Ammon's horn (tissue), 1 donor: ENCODE data around the gene HOXB2.

Source experiments
- DNase-seq: peaks from one replicate; pipeline ENCODE4 v3.0.0-alpha.2; 2016; ENCODE audit warnings: low spot score

The HOXB2 gene

DNA sequence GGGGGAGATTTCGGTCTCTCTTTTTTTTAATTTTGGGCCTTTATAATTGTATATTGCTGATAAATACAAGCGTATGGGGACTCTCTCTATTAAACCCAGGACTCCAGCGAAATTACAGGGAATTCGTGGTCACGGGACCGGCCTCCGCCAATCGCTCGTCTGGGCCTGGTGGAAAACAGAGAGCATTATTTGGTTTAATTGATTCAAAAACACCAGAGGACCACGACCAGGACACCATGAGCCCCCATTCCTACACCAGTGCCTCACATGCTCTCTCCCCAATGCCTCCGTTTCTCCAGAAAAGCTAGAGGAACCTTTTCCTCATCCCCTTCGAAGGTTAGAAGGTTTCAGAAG is at the start of gene HOXB2:
Gene HOXB2 (minus strand): TSS at position 88 of the 354 bp plus-strand sequence. CDS start 198 bp downstream, outside the sequence.
- no peak for DNase-seq

DNA sequence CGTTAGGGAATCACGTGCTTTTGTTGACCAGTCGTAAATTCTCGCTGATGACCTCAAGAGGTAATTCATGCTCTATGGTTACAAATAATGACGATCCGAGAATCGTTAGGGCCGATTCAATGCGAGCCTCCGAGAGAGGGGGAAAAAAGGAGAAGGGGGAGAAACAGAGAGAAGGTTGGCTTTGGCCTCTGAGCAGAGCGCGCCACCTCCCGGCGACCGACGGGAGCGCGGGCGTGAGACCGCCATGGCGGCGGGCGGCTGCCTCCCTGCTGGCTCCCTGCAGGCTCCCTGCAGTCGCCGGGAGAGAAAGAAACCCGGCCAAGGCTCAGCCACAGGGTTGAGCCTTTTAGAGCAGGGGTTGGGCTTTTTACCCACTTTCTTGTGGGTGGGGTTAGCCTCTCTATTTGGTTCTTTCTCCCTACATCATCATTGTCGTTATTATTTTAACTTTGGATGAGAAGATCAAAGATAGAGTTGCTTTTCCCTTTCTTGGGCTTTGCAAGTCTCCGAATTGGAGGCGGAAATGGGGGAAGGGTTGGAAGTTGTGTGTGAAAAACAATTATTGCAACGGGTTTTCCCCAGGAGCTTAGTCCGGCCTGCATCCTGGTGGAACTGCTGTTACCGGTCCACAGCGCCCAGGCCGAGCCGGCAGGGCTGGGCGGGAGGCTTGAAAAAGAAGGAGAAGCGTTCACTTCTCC is 49.1 kb upstream of the HOXB2 start:
- DNase-seq, result no peak

DNA sequence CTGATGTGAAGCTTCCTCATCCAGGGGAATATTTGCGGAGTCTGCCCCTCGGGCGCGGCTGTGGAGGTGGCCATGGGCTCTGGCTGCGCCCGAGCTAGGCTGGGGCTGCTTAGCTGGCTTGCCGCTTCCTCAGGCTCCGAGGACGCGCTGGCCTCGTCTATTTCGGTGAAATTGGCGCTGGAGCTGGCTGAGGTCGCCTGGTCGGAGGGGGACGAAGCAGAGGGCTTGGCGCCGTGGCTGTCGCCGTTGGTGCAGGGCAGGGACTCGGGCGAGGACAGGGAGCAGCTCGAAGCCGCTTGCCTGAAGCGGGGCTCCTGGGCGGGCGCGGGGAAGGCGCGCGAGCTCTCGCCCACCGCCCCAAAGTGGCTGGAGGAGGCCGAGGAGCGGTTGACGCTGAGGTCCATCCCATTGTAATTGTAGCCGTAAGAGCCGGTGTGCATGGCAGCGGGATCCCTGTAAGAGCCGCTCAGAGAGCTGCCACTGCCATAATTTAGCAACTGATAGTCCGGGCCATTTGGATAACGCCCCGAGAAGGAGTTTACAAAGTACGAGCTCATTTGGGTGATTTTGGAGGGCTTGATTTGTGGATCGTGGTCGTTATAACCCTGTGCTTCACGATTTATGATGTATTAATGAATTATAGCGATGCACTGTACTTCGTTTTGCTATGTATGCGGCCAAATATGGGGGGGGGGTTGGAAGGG is 48.4 kb upstream of the HOXB2 start, which contains the start of gene HOXB5:
Gene HOXB5 (minus strand): TSS at position 654 of the 704 bp plus-strand sequence. CDS start 97 bp downstream, at position 557.
- DNase-seq, result no peak

DNA sequence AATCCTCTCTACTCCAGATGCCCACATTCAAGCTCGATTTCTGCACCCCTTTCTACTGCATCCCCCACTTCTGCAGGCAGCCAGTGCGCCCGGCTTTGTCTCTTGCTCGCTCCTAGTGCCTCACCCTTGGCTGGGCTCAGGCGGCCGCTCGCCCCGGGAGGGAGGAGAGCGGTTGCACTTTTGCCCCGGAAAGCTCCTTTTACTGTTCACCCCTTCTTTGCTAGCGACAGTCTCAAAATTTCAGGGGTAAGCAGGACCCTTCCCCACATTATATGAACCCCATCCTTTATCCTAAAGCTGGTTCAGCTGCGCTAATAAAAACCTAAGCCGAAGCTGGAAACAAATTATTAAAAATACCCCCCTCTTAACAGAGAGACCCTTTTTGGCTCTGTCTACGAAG is 47.7 kb upstream of the HOXB2 start:
- no peak for DNase-seq

DNA sequence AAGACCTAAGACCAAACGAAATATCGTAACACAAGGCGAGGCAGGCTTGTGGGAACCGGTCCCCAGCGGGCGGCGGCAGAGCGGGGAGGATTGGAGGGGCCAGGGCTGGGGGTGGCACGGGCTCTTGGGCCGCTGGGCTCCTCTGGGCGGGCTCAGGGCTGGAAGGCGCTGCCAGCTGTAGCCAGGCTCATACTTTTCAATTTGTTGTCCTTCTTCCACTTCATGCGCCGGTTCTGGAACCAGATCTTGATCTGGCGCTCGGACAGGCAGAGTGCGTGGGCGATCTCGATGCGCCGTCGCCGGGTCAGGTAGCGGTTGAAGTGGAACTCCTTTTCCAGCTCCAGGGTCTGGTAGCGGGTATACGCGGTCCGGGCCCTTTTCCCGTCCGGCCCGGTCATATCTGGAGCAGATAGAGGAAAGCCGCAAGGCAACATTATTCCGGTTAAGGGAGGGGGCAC is 47.2 kb upstream of the HOXB2 start:
- no peak for DNase-seq

DNA sequence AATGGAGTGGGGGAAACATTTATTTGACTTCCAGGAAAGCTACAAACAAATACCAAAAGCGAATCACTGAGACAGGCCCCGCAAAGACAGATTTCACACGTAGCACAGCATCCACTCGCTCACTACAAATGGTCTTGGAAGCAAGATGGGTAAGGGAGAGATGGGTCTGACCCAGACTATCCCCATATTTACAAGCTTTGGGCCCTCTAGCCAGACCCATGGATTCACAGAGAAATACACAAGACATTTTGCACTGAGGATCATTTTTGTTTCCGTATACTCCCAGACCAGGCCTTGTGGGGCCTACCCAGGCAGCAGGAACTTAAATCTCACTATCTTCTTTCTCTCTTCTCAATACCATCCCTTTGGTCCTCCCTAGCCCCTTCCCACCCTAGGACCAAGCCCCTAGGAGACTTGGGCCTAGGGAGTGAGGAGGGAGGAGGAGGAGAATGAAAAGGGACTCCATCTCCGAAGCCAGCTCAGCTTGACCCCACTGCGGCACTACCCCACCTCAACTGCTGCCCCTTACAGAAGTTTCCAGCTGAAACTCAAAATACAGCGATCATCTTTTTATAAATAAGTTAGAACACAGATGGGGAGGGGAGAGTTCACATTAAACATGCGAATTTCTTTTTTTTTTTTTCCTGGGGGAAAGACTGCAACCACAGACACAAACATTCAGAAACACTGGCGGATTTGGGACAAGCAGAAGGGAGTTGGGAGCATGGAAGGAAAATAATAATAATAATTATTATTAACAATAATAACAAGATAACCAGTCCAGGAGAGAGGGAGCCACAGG is 46.5 kb upstream of the HOXB2 start:
- no peak for DNase-seq

DNA sequence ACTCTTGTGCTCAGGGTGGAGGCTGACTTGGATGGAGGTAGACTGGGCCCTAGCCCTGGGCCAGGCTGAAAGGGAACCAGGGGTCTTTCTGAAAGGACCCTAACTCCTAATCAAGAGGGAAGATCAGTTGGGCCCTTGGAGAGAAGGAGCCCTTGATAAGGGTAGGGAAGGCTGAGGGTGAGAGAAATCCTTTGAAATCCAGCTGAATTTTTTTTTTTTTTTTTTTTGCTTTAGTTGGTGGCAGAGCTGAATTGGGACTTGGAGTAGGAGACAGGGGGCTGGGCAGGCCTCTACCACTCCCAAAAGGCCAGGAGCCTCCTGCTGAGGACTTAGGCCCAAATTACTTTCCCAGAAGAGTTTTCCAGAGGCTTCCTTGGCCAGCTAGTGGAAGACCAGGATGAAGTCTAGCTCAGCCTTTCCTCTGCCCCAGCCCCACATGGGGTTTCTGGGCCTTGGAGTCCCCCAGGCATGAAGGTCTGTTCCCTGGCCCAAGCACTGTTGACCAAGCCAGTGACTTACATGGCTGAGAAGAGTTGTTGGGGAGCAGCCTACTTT is 45.8 kb upstream of the HOXB2 start:
- no peak for DNase-seq

DNA sequence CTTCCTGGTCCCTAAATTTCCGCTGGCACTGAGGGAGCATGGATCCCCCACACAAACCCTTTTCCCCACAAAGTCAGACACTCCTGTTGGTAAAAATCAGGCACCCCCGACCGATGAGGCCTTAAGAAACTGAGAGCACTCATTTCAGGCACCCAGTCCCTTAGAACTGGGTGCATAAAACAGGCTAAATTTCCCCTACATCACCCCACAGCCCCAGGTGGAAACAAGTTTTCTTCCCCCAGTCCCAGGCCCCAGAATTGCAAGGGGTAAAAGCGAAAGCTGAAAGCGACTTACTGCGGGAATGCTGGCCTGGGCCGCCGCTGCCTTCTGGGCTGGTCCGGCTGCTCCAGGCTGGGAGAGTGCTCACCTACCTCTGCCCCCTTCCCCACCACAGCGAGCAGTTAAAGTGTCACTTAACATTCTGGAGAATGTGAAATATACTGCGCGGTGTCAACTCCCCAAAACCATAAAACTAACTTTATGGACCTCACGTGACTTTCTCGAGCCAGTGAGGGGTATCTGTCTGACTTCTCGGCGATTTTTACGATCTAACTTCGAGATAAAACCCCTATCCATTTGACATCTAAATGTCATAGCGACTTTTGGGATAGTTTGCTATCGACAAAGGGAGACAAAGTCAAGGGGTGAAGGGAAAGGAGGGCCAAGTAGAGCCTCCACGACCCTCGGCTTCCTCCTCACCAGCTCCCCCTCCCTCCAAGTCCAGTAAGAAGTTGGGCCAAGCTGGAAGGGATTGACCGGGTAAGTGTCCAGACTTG is 45.1 kb upstream of the HOXB2 start, which contains the start of gene HOXB3:
Gene HOXB3 (minus strand): TSS at position 411 of the 776 bp plus-strand sequence. CDS start 37,767 bp downstream, outside the sequence.
- no peak for DNase-seq

DNA sequence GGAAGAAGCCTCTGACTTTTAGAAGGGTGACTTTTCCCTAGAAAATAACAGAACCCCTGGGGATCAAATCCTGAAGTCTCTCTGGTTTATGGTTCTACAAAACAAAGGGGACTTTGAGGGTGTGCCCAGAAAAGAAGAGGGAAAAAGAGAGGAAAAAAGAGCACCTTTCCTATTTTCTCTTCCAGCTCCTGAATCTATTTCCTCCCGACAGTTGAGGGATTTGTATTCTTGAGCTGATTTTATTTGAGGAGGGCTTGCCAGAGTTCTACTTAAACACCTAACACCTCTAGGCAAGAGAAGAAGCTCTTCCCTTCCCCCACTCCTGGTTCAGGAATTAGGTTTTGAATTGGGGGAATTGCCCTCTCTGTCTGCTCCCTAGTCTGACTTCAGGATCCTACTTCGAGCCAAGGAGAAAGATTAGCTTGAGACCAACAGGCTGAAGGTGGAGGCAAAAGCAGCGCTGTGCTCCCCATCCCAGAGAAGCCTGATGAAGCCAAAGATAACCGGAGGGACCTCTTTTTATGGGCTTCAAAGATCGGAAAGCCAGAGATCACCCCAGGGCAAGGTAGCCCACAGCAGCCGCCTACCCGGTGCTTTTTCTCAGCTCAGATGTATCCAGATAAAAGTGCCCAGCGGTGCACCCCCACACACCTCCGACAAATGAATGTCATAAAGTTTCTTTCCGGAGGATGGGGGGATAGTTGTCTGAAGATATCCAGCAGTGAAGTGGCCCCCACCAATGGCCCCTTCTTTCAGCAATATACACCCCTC is 44.3 kb upstream of the HOXB2 start:
- DNase-seq, result no peak

DNA sequence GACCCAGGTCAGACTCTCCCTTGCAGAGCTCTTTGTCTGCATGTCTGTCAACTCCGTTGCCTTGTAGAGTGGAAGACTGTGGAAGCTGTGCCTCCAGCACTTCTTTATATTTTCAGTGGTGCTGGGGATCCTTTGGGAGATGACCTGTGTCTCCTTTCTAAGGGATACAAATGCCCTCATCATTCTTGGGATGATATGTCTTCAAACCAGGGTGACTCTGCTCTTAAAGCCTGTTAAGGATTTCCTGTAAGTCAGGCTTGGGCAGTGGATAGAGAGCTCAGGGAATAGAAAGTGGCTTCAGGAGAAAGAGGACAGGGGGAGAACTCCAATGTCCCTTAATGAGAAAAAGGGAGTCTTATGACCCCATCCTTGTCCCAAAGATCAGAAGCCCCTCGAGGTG is 43.6 kb upstream of the HOXB2 start:
- DNase-seq, result no peak

DNA sequence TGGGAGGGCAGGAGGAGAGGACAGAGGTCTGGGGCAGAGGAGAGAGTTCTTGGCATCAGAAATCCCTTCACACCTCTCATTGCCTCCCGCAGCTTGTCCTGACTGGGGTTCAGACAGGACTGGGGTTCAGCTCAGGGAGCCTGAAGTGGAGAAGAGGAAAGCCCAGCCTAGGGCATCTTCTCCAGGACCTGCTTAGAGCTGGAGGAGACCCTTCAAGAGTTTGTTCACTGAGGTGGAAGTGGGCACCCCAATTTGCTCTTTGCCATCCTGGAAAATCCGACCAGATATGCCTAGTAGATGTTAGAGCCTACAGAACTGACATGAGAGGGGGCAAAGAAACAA is 43.1 kb upstream of the HOXB2 start:
- no peak for DNase-seq

DNA sequence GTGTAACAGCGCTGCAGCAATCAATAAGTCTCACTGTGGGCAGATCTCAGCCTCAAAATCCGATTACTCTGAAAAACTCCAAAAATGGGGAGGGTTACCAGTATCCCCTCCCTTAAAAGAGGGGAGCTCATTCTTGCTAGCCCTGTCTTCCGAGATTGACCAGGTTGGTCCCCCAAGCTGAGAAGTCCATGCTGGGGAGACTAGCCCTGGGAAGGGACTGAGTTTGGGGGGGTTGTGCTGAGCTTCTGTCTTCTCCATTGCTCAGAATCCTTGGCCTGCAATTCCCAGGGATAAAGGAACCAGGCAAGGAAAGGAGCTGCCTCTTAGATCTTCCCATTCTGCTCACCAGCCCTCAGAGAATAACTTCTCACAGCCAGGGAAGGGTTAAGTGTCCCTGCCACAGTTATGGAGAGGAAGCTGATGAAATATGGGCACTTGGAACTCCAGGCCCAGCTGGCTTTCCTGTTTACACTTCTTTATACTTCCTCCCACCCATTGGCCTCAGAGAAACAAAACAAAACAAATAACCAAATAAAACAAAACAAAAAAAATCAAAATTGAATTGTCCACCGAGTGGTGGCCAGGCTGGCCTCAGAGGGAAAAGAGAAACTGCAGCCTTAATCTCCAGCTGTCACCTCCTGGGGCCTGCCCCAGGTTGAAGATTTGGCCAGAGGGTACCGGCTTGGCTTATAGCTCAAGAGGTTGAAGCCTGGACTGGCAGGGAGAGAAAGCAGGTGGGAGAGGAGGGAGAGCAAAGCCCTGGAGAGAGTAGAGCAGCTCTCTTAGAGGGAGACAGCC is 42.6 kb upstream of the HOXB2 start:
- DNase-seq, result no peak

DNA sequence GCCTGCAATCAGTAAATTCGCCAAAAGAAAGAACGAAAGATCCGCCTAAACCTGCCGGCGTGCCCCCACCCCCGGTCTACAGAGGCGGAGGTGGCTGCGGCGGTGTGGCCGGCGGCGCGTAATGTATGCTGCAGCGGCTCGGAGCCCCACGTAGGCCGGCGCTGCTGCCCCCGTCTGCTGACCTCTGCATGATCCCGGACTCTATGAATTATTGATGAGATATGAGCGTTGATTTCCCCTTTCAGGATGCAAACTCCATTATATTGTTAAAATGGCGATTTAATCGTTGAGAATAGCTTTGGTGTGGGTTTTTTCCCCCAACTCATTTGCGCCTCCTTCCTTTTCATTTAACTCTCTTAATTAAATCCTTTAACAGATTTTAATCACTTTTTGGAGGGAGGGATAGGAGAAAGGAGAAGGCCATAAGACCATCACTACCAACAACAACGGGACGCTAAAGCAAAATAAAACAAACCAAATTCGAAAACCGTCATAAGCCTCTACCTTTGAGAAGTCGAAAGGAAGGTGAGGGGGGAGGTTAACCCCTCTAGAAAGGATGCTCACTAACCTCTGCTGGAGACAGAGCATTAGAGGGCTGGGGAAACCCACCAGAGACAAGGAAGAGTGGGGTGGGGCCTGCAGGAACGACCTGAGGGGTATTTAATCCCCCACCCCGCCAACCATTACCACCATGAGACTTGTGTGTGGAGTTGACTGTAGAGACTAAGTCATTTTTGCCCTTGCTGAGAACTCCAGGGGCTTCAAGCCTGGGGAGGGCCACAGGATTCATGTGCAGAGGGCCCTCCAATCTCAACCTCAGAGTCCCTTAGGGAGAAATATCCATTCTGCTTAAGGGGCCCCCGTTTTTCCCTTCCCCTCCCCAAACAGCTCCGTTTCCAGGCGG is 41.7 kb upstream of the HOXB2 start:
- DNase-seq, result no peak

DNA sequence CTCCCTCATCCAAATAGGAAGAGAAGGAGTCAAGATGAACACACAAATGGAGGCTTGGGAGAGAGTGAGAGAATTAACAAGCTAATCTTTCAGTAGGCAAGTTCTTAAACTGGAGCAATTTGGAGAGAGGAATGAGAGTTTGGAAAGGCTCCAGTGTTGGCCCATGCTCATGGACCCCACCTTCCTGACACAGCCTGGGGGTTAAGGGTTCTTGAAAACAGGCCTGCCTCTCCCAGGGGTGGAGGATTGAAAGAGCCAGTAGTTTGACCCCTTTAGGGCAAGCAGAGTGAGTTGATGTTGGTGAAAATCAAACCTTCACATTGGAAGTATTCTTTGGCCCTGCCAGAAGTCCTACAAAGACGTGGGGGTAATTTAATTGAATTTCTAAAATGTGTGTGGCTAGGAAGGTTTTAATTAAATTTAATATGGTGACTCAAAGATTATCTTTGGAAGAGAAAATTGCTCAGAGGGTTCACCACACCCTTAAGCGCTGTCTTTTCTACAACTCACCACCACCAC is 39.4 kb upstream of the HOXB2 start:
- no peak for DNase-seq

DNA sequence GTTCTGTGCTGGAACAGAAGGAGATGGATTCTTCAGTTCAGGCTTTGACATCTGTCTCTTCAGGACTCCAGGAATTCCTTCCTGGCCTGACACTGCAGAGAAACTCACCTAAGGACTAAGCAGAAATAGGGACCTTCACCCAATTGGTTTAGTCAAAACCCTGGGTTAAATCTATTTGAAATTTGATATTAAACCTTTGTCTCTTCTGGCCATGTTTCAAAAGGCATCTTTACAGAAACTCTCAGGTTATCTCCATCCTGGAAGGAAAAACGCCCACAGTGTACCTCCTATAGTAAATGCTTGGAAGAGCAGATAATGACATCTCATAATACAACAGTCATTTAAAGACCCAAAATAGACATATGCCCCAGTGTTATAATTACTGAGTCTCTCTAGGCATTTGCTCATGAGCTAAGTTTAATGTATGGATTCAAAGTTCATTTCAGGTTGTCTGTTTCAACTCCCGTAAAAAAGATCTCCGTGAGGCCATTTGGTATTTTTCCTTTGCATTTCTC is 38.9 kb upstream of the HOXB2 start:
- no peak for DNase-seq

DNA sequence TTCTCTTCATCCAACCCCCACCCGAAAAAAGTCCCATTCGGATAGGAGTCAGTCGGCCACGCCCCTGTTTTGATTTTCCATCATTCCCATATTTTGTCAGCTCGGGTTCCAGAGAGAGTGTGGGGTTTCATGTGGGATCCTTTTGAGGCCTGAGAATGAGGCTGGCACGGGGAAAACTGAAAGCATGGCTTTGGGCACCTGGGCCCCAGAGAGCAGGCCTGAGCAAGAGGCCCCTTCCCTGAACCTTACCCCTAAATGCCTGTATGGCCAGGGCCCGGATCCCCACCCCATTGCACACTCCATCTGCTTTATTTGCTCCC is 37.8 kb upstream of the HOXB2 start:
- no peak for DNase-seq

DNA sequence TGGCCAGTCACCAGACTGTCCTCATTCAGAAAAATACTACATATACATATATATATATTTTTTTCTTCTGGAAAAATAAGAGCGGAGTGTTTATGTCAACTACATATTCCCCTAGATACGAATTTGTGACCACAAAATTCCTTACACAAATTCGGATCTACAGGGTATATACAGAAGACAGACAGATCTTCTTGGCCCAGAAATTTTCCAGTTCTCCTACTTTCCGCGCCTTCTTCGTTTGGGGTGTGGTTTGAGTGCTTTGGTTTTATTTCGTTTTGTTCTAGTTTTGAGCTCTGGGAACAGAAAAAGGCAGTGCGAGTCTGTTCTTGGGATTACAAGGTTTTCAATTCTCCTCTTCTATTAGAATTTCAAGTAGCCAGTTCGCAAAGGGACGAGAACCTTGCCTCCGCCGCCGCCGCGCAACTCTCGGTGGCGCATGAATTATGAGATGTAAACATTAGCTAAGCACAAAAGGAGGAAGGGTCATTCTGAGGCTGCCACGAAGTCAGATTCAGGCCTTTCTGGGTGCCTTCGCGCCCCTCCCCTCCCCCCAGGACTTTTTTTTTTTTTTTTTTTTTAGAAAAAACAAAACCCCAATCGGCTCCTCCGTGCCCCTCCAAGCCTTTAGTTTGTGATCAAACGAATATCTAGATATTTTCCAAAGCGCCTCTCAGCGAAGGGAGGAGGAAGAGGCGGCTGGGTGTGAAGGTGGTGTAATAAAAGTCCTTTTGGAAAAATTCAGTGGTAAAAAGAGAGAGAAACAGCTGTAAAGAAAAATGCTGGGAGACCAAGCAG is 35.0 kb upstream of the HOXB2 start:
- DNase-seq, result no peak

DNA sequence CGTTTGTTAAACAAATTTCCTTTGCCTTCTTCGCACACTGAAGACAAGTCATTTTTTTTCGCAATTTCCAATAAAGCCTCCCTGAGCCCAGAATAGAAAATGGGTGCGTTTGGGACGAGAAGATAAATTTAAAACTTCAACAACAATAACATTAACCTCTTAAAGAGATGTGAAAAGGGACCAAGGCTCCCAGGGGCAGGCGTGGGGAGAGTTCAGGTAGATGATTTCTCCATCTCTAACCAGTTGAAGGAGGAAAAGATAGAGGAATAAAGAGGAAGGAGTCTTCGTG is 34.5 kb upstream of the HOXB2 start:
- DNase-seq, result no peak
